DND-41 (cell line): ENCODE measurements around the gene NTN5.

Experiments used
- ATAC-seq: fragments of 200-7000 bp; cut with Tn5 transposase; 3 replicates; pipeline ENCODE4 v1.9.1; 2021; ENCODE audit warnings: low read depth; ENCODE audit not compliant: insufficient read depth
- DNase-seq: peaks from one replicate; pipeline ENCODE4 v3.0.0-alpha.2; 2020
- H2AFZ ChIP-seq: 2 replicates; pipeline ENCODE4 v1.6.0; 2012; ENCODE audit warnings: low read depth, low read length
- H3K27ac ChIP-seq: 2 replicates; pipeline ENCODE4 v1.5.1; 2012; ENCODE audit warnings: low read length, inconsistent platforms
- H3K27me3 ChIP-seq: fragments of 200-600 bp; sonication (generic); 2 replicates; pipeline ENCODE4 v1.6.0; 2012; ENCODE audit warnings: low read length, mild to moderate bottlenecking, inconsistent platforms; ENCODE audit not compliant: insufficient read depth, poor library complexity
- H3K36me3 ChIP-seq: 2 replicates; pipeline ENCODE4 v1.5.1; 2012; ENCODE audit warnings: low read length, inconsistent platforms; ENCODE audit not compliant: insufficient read depth
- H3K4me1 ChIP-seq: 2 replicates; pipeline ENCODE4 v1.5.1; 2012; ENCODE audit warnings: mild to moderate bottlenecking, low read length; ENCODE audit not compliant: insufficient read depth
- H3K4me2 ChIP-seq: 2 replicates; pipeline ENCODE4 v1.6.0; 2012; ENCODE audit warnings: mild to moderate bottlenecking, moderate library complexity, low read length, inconsistent platforms; ENCODE audit not compliant: insufficient read depth
- H3K4me3 ChIP-seq, 2 experiments: fragments of 200-600 bp in 1 of 2; shearing (Covaris generic) in 1 of 2; 2 replicates each; pipeline ENCODE4 v1.5.1; 2012 to 2016; ENCODE audit warnings: inconsistent platforms in 2 of 2, low read length in 2 of 2, mild to moderate bottlenecking in 2 of 2, low read depth in 1 of 2, moderate library complexity in 1 of 2
- H3K79me2 ChIP-seq: 2 replicates; pipeline ENCODE4 v1.6.0; 2012; ENCODE audit warnings: low read length, inconsistent platforms; ENCODE audit not compliant: insufficient read depth
- H3K9ac ChIP-seq: 2 replicates; pipeline ENCODE4 v1.6.0; 2012; ENCODE audit warnings: low read depth, mild to moderate bottlenecking, inconsistent platforms, low read length, moderate library complexity
- H3K9me3 ChIP-seq: 2 replicates; pipeline ENCODE4 v1.5.1; 2012; ENCODE audit warnings: low read length, moderate library complexity, mild to moderate bottlenecking, inconsistent platforms; ENCODE audit not compliant: insufficient read depth, severe bottlenecking
- H4K20me1 ChIP-seq: 2 replicates; pipeline ENCODE4 v1.6.0; 2012; ENCODE audit warnings: low read length; ENCODE audit not compliant: insufficient read depth
- CTCF ChIP-seq: IDR thresholded peaks from 2 replicates; pipeline ENCODE4 v1.5.1; 2012; ENCODE audit warnings: borderline replicate concordance, low read length, moderate library complexity, mild to moderate bottlenecking; ENCODE audit not compliant: poor library complexity, severe bottlenecking; ENCODE audit errors: extremely low read depth
- EZH2 ChIP-seq: IDR thresholded peaks from 3 replicates; pipeline ENCODE4 v1.6.1; 2012; ENCODE audit warnings: borderline replicate concordance, low read depth, mild to moderate bottlenecking, moderate library complexity, low read length, inconsistent platforms; ENCODE audit not compliant: severe bottlenecking

Gene NTN5

GRCh38 chr19:48716562-48717291, 43.9 kb upstream of the NTN5 start:
- Histone ChIP-seq H3K4me2 (no peak overlapping the region), H3K4me3 (no peak overlapping the region), H3K79me2 (peaks cover 14% of the 10 kb centered on the region), H3K4me1 (peaks cover 37% of the 10 kb centered on the region), H3K9me3 (no peaks in the 10 kb centered on the region), H3K27me3 (no peaks in the 10 kb centered on the region), H4K20me1 (no peaks in the 10 kb centered on the region), H2AFZ (no peak overlapping the region), H3K27ac (no peak overlapping the region), H3K9ac (no peak overlapping the region), H3K36me3 (no peaks in the 10 kb centered on the region)
- ATAC-seq (no peak), DNase-seq (no peak)
- TF ChIP-seq EZH2 (no peak), CTCF (no peak)

GRCh38 chr19:48715681-48716171, 42.9 kb upstream of the NTN5 start:
- TF ChIP-seq CTCF (no peak), EZH2 (no peak)
- H3K4me3 ChIP-seq = no peak overlapping the region
- no peak overlapping the region for H3K27ac ChIP-seq
- no peaks in the 10 kb centered on the region for H3K36me3 ChIP-seq
- no peaks in the 10 kb centered on the region for H3K27me3 ChIP-seq
- H3K4me2 ChIP-seq = peak overlapping the region; percentile 83
- H3K4me1 ChIP-seq = peaks cover 30% of the 10 kb centered on the region
- no peaks in the 10 kb centered on the region for H3K9me3 ChIP-seq
- no peak overlapping the region for H2AFZ ChIP-seq
- H3K79me2 ChIP-seq = peaks cover 14% of the 10 kb centered on the region
- DNase-seq = no peak
- H4K20me1 ChIP-seq = no peaks in the 10 kb centered on the region
- peak overlapping the region; percentile 86; the same call in 1 of the 2 replicates for H3K9ac ChIP-seq
- ATAC-seq = no peak

- Histone ChIP-seq H3K36me3 (no peaks in the 10 kb centered on the region), H3K79me2 (peaks cover 14% of the 10 kb centered on the region), H3K4me1 (peaks cover 25% of the 10 kb centered on the region), H3K9me3 (no peaks in the 10 kb centered on the region), H3K4me3 (peak overlapping the region; percentile 59 to 73), H3K27ac (peak overlapping the region; percentile 91), H4K20me1 (no peaks in the 10 kb centered on the region), H3K27me3 (no peaks in the 10 kb centered on the region), H2AFZ (peak overlapping the region; percentile 74), H3K9ac (peak overlapping the region; percentile 86), H3K4me2 (peak overlapping the region; percentile 83)
- DNase-seq = no peak
- ATAC-seq = no peak
- no peak for TF ChIP-seq EZH2
- no peak for TF ChIP-seq CTCF
Measured at GRCh38 chr19:48714759-48715675, 42.2 kb upstream of the NTN5 start.
